Inferior parietal cortex (tissue), 1 donor: ENCODE measurements around the gene SH3RF3.

Source experiments
- DNase-seq: peaks from one replicate; pipeline ENCODE4 v3.0.0-alpha.2; 2016; ENCODE audit errors: extremely low spot score

The SH3RF3 gene

DNA sequence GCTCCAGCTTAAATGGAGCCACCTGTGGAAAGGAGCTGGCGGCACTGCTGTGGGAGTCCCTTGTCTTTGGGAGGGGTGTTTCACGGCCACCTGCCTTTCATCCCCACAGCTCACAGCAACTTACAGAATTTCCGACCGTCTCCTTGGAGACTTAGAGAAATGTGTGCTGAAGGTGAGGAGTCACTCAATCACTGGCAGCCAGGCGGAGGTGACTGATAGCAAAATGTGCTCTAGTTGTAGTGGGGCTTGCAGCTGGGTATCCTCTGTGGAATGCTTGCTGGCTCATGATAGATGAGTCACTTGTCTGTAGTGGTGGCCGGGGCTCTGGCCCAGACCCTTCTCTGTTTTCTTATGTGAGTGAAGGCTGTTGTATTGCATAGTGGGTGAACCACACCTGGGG, 110.7 kb downstream of the SH3RF3 start:
- DNase-seq = no peak

GRCh38 chr2:109242210-109242653, 113.2 kb downstream of the SH3RF3 start:
- DNase-seq = no peak

- DNase-seq = no peak
Observed at GRCh38 chr2:109242654-109243331, 113.8 kb downstream of the SH3RF3 start.

GRCh38 chr2:109243526-109244303, 114.7 kb downstream of the SH3RF3 start:
- DNase-seq = no peak

DNA sequence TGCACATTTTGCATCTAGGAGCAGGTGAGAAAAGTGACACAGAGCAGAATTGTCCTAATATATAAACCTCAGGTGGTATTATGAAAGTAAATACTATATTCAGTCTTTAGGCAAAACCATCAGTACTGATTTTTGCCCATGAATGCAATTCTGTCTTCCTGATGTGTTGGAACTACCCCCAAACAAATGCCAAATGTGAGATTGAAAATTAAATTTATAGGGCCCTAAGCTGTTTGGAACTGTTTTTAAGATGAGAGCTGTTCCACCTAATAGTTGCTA, 115.2 kb downstream of the SH3RF3 start:
- DNase-seq = no peak

DNA sequence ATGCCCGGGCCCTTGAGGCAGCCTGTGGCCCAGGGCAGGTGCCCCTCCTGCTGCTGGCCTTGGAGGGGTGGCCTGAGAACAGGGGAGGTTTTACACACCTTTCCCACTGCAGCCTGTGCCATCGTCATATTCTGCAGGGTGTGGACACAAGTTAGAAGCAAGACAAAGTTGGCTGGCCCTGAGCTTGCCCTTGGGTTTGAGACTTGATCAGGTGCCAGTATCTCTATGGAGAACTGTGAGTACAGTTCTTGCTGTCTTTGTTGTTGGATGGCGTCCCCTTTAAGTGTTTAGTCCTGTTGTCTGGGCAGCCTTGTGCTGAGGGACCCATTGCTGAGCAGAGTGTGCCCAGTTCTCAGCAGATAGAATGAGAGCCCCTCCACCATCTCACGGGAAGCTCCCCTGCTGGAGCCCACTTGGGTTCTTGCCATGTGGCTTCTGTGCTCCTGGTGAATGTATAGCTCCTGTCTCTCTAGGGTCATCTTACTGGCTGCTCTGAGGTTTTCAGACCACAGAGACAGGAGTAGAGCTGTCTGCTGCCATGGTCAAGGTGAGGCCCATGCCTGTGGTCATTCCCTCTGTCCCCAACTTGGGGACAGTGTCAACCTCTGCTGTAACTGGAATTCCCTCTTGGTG, 115.9 kb downstream of the SH3RF3 start:
- no peak for DNase-seq

DNA sequence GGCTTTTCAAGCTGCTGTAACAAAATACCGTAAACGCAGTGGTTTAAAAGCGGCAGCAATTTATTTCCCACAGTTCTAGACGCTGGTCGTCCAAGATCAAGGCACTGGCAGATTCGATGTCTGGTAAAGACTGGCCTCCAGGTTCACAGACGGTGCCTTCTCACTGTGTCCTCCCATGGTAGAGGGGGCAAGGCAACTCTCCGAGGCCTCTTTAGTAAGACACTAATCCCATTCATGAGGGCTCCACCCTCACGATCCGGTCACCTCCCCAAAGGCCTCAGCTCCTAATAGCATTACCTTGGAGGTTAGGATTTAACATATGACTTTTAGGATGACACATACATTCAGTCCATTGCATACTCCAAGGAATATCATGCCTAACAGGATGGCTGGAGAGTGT, 117.2 kb downstream of the SH3RF3 start:
- no peak for DNase-seq

GRCh38 chr2:109246616-109247015, 117.6 kb downstream of the SH3RF3 start:
- no peak for DNase-seq

- no peak for DNase-seq
Observed at GRCh38 chr2:109247340-109247739, 118.3 kb downstream of the SH3RF3 start.

- no peak for DNase-seq
Observed at GRCh38 chr2:109247812-109248211, 118.8 kb downstream of the SH3RF3 start.

- no peak for DNase-seq
Observed at GRCh38 chr2:109248590-109248989, 119.6 kb downstream of the SH3RF3 start.

- DNase-seq = no peak
Observed at GRCh38 chr2:109253217-109253616, 124.2 kb downstream of the SH3RF3 start.

- no peak for DNase-seq
Observed at GRCh38 chr2:109254174-109254904, 125.3 kb downstream of the SH3RF3 start.

DNA sequence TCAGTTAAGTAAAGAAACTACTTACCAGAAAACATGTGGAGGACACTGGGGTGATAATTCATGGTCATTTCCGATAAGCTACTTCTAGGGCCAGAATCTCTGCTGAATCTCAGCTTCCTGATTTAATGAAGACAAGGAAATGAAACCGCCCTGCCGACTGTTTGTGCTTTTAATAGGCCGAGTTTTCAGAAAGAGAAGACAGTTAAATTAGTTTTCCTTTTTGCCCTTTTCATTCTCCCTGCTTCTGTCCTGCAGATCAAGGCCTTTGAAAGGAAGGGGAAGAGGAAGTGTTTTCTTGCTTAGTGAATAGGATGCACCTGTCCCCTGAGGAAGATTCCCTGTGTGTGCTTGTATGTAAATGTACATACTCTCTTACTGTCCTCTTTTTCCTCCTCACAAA, 126.6 kb downstream of the SH3RF3 start:
- no peak for DNase-seq

DNA sequence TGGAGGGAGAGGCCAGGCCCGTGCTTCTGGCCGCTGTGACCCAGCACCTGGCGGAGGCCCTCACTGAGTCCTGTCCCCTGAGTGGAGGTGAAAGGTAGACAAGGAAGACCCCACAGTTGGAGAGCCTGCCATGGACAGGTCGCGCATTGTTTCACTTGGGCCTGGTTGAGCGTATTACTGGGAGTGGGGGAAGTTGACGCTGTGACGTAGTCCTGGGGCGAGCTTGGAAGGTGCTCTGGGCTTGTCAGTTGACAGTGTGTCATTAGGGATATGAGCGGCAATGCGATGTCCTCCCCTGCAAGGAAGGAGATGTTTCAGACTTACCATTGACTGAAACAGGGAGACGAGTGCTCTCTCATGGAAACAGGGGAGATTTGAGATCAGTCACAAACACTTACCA, 127.1 kb downstream of the SH3RF3 start:
- DNase-seq = no peak

GRCh38 chr2:109256921-109257320, 127.9 kb downstream of the SH3RF3 start:
- no peak for DNase-seq

DNA sequence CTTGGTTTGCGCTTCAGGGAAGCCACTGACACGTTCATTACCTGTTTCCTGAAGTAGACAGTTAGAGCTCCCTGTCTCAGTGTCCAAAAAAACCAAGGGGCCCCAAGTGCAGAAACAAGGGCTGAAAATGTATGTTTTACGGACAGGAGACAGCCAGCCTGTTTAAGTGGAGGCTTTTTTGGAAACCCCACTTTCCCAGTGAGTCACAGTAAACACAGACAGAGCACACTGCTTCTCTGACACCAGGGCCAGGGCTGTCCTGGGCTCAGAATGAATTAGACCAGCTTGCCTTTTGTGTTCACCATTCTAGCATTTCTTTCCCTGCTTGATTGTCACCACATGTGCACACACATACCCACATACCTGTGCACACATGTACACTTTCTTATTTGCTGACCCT, 128.6 kb downstream of the SH3RF3 start:
- DNase-seq = no peak

DNA sequence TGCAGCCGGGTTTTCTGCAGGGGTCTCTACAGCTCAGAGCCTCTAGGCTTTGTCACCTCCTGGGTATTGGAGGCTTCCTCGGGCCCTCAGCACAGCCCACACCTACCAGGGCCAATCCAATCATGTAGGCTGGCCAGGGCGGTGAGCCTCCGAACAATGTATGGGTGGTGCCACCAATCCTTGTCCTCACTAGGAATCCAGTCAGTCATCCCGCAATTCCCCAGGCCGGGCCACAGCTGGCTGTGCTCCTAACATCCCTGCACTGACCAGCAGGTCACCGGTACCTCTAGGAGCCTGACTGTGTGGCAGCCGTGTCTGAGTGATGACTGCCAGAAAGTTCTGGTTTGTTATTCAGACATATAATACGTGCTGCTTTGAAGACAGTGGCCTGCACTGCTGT, 129.4 kb downstream of the SH3RF3 start:
- no peak for DNase-seq

DNA sequence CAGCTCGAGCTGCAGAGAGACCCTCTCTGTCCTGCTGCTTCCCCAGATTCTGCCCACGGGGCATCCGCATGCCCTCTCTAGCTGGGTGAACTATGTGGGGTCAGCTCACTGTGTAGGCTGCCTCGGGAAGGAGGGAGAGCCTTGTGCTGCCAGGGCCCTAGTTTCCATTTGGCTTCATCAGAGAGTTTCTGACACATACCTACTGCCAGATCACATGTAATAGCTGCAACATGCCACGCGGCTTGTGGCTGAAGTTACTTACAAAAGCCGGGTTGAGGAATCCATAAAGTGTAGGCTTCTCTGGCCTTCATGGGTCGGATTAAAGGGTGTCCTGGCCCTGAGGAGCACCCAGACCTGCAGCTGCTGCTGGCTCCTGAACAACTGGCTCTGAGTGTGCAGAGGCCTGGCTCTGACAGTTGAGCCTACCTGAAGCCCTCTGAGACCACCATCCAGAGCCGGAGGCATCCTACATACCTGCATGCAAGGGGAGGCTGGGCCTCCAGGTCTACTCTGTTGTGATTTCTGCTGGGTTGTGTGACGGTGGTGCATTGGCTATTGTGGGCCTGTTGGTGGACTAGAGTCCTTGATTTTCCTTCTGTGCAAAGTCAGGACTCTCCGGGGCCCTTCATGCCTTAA, 130.0 kb downstream of the SH3RF3 start:
- DNase-seq = no peak

GRCh38 chr2:109259671-109260070, 130.7 kb downstream of the SH3RF3 start:
- no peak for DNase-seq

DNA sequence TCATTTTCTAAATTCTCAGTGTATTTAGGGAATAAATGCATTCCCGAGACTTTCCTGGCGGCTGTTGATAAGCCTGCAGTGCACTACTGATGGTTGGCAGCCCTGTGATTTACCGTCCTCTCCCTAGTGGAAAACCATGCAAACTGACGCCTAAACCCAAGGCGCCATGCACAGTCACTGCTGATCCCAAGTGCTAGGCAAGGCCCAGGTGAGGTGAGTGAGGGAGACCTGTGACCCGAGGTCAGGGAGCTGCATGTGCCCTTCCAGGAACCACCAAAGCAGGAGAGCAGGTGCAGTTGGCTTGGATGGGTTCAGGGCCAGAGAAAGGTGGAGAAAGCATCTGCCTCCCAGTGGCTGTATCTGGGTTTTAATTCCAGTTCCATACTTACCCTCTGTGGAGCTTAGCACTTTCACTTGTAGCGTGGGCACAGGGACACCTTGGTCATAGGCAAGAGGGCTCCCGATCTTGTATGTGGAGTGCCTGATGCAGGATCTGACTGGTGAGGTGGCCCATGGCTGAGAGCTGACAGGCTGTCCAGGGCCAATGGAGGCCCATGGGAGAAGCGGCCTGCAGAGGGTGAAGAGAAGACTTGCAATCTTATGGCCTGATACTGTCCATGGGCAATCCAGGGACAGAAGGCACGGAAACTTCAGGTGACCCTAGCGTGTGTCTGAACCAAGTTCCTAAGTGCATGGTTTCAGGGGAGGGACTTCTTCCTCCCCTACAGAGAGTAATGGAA, 131.3 kb downstream of the SH3RF3 start:
- DNase-seq = no peak
